Activated CD4-positive, alpha-beta T cell treated with anti-CD3 and anti-CD28 coated beads, Interleukin-2, amount 50 U/mL, for 1 hour (primary cell): Measurements from ENCODE around the gene DNAL1.
"Not testable (repeated sequence)": the region's sequence is repeated elsewhere in the genome, so short reads cannot be mapped to it uniquely, and the experiment has no call there.

Experiments
- DNase-seq: peaks from one replicate; pipeline ENCODE4 v3.0.0-alpha.2; 2020

Gene DNAL1

GRCh38 chr14:73644531-73645247 lies at the start of gene DNAL1:
TSS of gene DNAL1 (plus strand) at chr14:73644986. CDS start at chr14:73645040, 54 bp downstream.
- DNase-seq: peak; percentile 88

GRCh38 chr14:73599499-73599898 lies 45.3 kb upstream of the DNAL1 start:
- no peak for DNase-seq

GRCh38 chr14:73602994-73603393 lies 41.8 kb upstream of the DNAL1 start:
- no peak for DNase-seq

GRCh38 chr14:73606271-73606670 lies 38.5 kb upstream of the DNAL1 start:
- DNase-seq: no peak

- DNase-seq: no peak
Observed at GRCh38 chr14:73607241-73607640, 37.5 kb upstream of the DNAL1 start.

GRCh38 chr14:73610687-73611086 lies 34.1 kb upstream of the DNAL1 start:
- no peak for DNase-seq

GRCh38 chr14:73612339-73613045 lies 32.3 kb upstream of the DNAL1 start, which contains the start of gene ACOT6:
TSS of gene ACOT6 (plus strand) at chr14:73612517. CDS start at chr14:73612572, 55 bp downstream.
- peak; percentile 59 for DNase-seq

- no peak for DNase-seq
Observed at GRCh38 chr14:73613046-73613383, 31.8 kb upstream of the DNAL1 start.

- DNase-seq: no peak
Observed at GRCh38 chr14:73613419-73613963, 31.3 kb upstream of the DNAL1 start.

- no peak for DNase-seq
Observed at GRCh38 chr14:73616831-73617230, 28.0 kb upstream of the DNAL1 start.

- DNase-seq: no peak
Observed at GRCh38 chr14:73619524-73619923, 25.3 kb upstream of the DNAL1 start.

GRCh38 chr14:73620268-73620667 lies 24.5 kb upstream of the DNAL1 start:
- no peak for DNase-seq

GRCh38 chr14:73623504-73624054 lies 21.2 kb upstream of the DNAL1 start:
- DNase-seq: no peak

- no peak for DNase-seq
Observed at GRCh38 chr14:73625706-73626105, 19.1 kb upstream of the DNAL1 start.

- DNase-seq: no peak
Observed at GRCh38 chr14:73627151-73627558, 17.6 kb upstream of the DNAL1 start.

- DNase-seq: no peak
Observed at GRCh38 chr14:73630009-73630780, 14.6 kb upstream of the DNAL1 start.

GRCh38 chr14:73633116-73634010 lies 11.4 kb upstream of the DNAL1 start:
- peak; percentile 43 for DNase-seq

- peak; percentile 2 for DNase-seq
Observed at GRCh38 chr14:73634011-73634833, 10.6 kb upstream of the DNAL1 start.

- not testable (repeated sequence) for DNase-seq
Observed at GRCh38 chr14:73636355-73636754, 8.4 kb upstream of the DNAL1 start.

- DNase-seq: no peak
Observed at GRCh38 chr14:73637830-73638229, 7.0 kb upstream of the DNAL1 start.

GRCh38 chr14:73640796-73641365 lies 3.9 kb upstream of the DNAL1 start:
- DNase-seq: no peak
